ENCODE results near the gene FIBCD1.

GRCh38 chr9:130896233-130897014 lies 42.6 kb downstream of the FIBCD1 start, which contains the start of gene QRFP:
- TF ChIP-seq CTCF (IDR thresholded peaks at IDR 0.05) (no peak), ARID4B (CRISPR knock-in tag; IDR thresholded peaks at IDR 0.05; ENCODE audit: borderline replicate concordance) (no peak), ATF2 (CRISPR knock-in tag; IDR thresholded peaks at IDR 0.05; ENCODE audit: borderline replicate concordance, low read depth) (no peak), FOXJ3 (CRISPR knock-in tag; IDR thresholded peaks at IDR 0.05; ENCODE audit: borderline replicate concordance) (no peak), USF1 (CRISPR knock-in tag; IDR thresholded peaks at IDR 0.05) (no peak), TEAD1 (CRISPR knock-in tag; IDR thresholded peaks at IDR 0.05) (no peak)
